K562 (cell line): ENCODE results near the gene SPDEF. TPM values are rescaled to one million over a fixed set of nuclear protein-coding genes. Genes with fewer than 3 reads are reported as not detected.
A peak's percentile ranks its signal among the peaks of the same experiment; 100 is the strongest.

Experiments
- CHCHD3 ChIP-seq: fragments of 250-450 bp; sonication (Bioruptor Pico); IDR thresholded peaks from 2 replicates; pipeline ENCODE4 v2.1.2; 2022; ENCODE audit warnings: mild to moderate bottlenecking
- EGR1 ChIP-seq: fragments of 450-650 bp; conservative IDR thresholded peaks from 2 replicates; pipeline ENCODE4 v1.6.1; 2017; ENCODE audit warnings: mild to moderate bottlenecking
- FOXO4 ChIP-seq: fragments of 450-650 bp; formaldehyde crosslinking; IDR thresholded peaks from 2 replicates; pipeline ENCODE4 v1.4.0; 2020; ENCODE audit warnings: mild to moderate bottlenecking, moderate library complexity
- FUS ChIP-seq: fragments of 200-400 bp; formaldehyde crosslinking; optimal IDR thresholded peaks from 2 replicates; pipeline ENCODE3; 2017; ENCODE audit warnings: low read depth, low read length
- HLTF ChIP-seq: fragments of 450-650 bp; IDR thresholded peaks from 2 replicates; pipeline ENCODE4 v1.6.1; 2016
- MEF2D ChIP-seq: conservative IDR thresholded peaks from 2 replicates; pipeline ENCODE4 v1.6.1; 2016; ENCODE audit warnings: low read depth, missing genetic modification characterization, missing compliant biosample characterization
- NEUROD1 ChIP-seq: fragments of 150-350 bp; IDR thresholded peaks from 2 replicates; pipeline ENCODE4 v1.6.1; 2014; ENCODE audit warnings: borderline replicate concordance, low read length, low read depth; ENCODE audit not compliant: partially characterized antibody
- NONO ChIP-seq, 2 experiments: fragments of 200-400 bp in 1 of 2; fragments of 450-650 bp in 1 of 2; formaldehyde crosslinking in 1 of 2; IDR thresholded peaks; 2 replicates each; pipeline ENCODE4 v1.6.1; 2017; ENCODE audit warnings: low read depth in 2 of 2, mild to moderate bottlenecking in 2 of 2, moderate library complexity in 2 of 2, low read length in 1 of 2
- RFX1 ChIP-seq: fragments of 450-650 bp; IDR thresholded peaks from 2 replicates; pipeline ENCODE4 v1.6.1; 2016; ENCODE audit warnings: mild to moderate bottlenecking, moderate library complexity
- SNRNP70 ChIP-seq: fragments of 200-400 bp; formaldehyde crosslinking; optimal IDR thresholded peaks from 2 replicates; pipeline ENCODE3; 2017; ENCODE audit warnings: low read depth, low read length
- SOX6 ChIP-seq: fragments of 450-650 bp; IDR thresholded peaks from 2 replicates; pipeline ENCODE4 v1.6.1; 2014; ENCODE audit warnings: mild to moderate bottlenecking
- TEAD1 ChIP-seq, 2 experiments: fragments of 450-650 bp in 1 of 2; sonication (generic) in 1 of 2; formaldehyde crosslinking; IDR thresholded peaks; 2 replicates each; pipeline versions ENCODE4 v1.4.0 to v1.8.0; 2020 to 2022; ENCODE audit warnings: mild to moderate bottlenecking in 2 of 2, missing genetic modification reagents in 1 of 2
- TFAP4 ChIP-seq: sonication (generic); formaldehyde crosslinking; IDR thresholded peaks from 2 replicates; pipeline ENCODE4 v1.8.0; 2022; ENCODE audit warnings: missing genetic modification reagents, mild to moderate bottlenecking, moderate library complexity, borderline replicate concordance
- ZKSCAN1 ChIP-seq: fragments of 150-350 bp; IDR thresholded peaks from 2 replicates; pipeline ENCODE4 v1.6.1; 2016; ENCODE audit warnings: low read depth, low read length
- ZNF133 ChIP-seq: fragments of 250-450 bp; sonication (Bioruptor Pico); IDR thresholded peaks from 2 replicates; pipeline ENCODE4 v1.4.0; 2020; ENCODE audit warnings: mild to moderate bottlenecking
- ZNF146 ChIP-seq: IDR thresholded peaks from one replicate; pipeline ENCODE4 v1.6.1; 2018; ENCODE audit warnings: missing compliant biosample characterization; ENCODE audit not compliant: unreplicated experiment
- ZNF253 ChIP-seq: fragments of 250-450 bp; sonication (Bioruptor Pico); conservative IDR thresholded peaks from 2 replicates; pipeline ENCODE4 v1.6.1; 2021; ENCODE audit warnings: mild to moderate bottlenecking
- ZNF444 ChIP-seq: fragments of 250-450 bp; sonication (Bioruptor Pico); IDR thresholded peaks from 2 replicates; pipeline ENCODE4 v1.4.0; 2020; ENCODE audit warnings: mild to moderate bottlenecking, moderate library complexity
- polyA plus RNA-seq, 8 experiments: library from polyadenylated mRNA; depleted of rRNA in 4 of 8; stranded (reverse) in 5 of 8; unstranded in 3 of 8; fragments of >200 nt; fragmentation: Nextera tagmentation in 2 of 8; fragmentation: Illumina TruSeq in 1 of 8; extraction: Ambion mirVana in 2 of 8; extraction: Trizol in 1 of 8; gene quantifications; 2 replicates each; pipeline versions ENCODE4 v1.2.1 to v1.2.3, GENCODE V29; 2011 to 2014; ENCODE audit warnings: inconsistent platforms in 1 of 8, missing spikeins in 1 of 8
- total RNA-seq, 7 experiments: library from RNA; depleted of rRNA in 6 of 7; stranded (reverse); fragments of >200 nt in 6 of 7; fragmentation: Illumina TruSeq in 2 of 7; extraction: Trizol in 2 of 7; gene quantifications; 2 replicates each; pipeline versions ENCODE4 v1.2.1 to v1.2.3, GENCODE V29; 2011 to 2021; ENCODE audit warnings: low replicate concordance in 1 of 7
- TF ChIP-seq, protein P1 (sequence below), 2 experiments: fragments of 450-650 bp; IDR thresholded peaks; 2 replicates each; pipeline ENCODE4 v1.6.1; 2018; ENCODE audit warnings: mild to moderate bottlenecking in 2 of 2, low read depth in 1 of 2; ENCODE audit not compliant: partially characterized antibody in 2 of 2

Gene SPDEF
- total and polyA plus RNA-seq, 9 of the 15 experiments (the other 6 are each of a cell fraction or from before 2014, with no cell fraction given) = 0.04 to 0.12 (median 0.11) TPM; not detected in 5

GRCh38 chr6:34560366-34561226, 4.5 kb upstream of the SPDEF start (continued):
- no peak for TF ChIP-seq FOXO4
- no peak for TF ChIP-seq NONO (IDR thresholded peaks at IDR 0.05; ENCODE audit: low read depth in 2 of 2, low read length in 1 of 2)
- no peak for TF ChIP-seq FUS
- peak; percentile 92 for TF ChIP-seq SOX6
- no peak for TF ChIP-seq SNRNP70
- peak; percentile 79 for TF ChIP-seq NEUROD1
- TF ChIP-seq, protein P1, sequence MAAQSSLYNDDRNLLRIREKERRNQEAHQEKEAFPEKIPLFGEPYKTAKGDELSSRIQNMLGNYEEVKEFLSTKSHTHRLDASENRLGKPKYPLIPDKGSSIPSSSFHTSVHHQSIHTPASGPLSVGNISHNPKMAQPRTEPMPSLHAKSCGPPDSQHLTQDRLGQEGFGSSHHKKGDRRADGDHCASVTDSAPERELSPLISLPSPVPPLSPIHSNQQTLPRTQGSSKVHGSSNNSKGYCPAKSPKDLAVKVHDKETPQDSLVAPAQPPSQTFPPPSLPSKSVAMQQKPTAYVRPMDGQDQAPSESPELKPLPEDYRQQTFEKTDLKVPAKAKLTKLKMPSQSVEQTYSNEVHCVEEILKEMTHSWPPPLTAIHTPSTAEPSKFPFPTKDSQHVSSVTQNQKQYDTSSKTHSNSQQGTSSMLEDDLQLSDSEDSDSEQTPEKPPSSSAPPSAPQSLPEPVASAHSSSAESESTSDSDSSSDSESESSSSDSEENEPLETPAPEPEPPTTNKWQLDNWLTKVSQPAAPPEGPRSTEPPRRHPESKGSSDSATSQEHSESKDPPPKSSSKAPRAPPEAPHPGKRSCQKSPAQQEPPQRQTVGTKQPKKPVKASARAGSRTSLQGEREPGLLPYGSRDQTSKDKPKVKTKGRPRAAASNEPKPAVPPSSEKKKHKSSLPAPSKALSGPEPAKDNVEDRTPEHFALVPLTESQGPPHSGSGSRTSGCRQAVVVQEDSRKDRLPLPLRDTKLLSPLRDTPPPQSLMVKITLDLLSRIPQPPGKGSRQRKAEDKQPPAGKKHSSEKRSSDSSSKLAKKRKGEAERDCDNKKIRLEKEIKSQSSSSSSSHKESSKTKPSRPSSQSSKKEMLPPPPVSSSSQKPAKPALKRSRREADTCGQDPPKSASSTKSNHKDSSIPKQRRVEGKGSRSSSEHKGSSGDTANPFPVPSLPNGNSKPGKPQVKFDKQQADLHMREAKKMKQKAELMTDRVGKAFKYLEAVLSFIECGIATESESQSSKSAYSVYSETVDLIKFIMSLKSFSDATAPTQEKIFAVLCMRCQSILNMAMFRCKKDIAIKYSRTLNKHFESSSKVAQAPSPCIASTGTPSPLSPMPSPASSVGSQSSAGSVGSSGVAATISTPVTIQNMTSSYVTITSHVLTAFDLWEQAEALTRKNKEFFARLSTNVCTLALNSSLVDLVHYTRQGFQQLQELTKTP (IDR thresholded peaks at IDR 0.05; ENCODE audit: low read depth in 1 of 2, partially characterized antibody in 2 of 2) = peak in 1 of 2 experiments; percentile 69
- no peak for TF ChIP-seq CHCHD3
- no peak for TF ChIP-seq ZNF146 (CRISPR knock-in tag)
- TF ChIP-seq ZNF253 (CRISPR knock-in tag) = no peak
- 0 out of 2 replicates have a peak, but pooled peaks have one; percentile 26 for TF ChIP-seq HLTF
- TF ChIP-seq ZNF133 (CRISPR knock-in tag) = peak; percentile 72; the same call in 1 of the 2 replicates
- TF ChIP-seq RFX1 = no peak
- TF ChIP-seq EGR1 = peak; percentile 92
- TF ChIP-seq TFAP4 (CRISPR knock-in tag) = peak; percentile 96; the same call in 1 of the 2 replicates
- TF ChIP-seq ZKSCAN1 = 0 out of 2 replicates have a peak, but pooled peaks have one; percentile 31
- TF ChIP-seq TEAD1 (CRISPR knock-in tag; IDR thresholded peaks at IDR 0.05) = peak in 1 of 2 experiments; percentile 49; a peak in 1 of 4 replicates
- TF ChIP-seq MEF2D (tag) = peak; percentile 64; the same call in 1 of the 2 replicates
- no peak for TF ChIP-seq ZNF444
